Measurements from ENCODE around the gene INAFM2. TPM values are rescaled to one million over a fixed set of nuclear protein-coding genes. Genes with fewer than 3 reads are reported as not detected.

The INAFM2 gene
- total and polyA plus RNA-seq, 9 of the 15 experiments (the other 6 are each of a cell fraction or from before 2014, with no cell fraction given) = 11.8 to 43.1 (median 27.2) TPM

- TF ChIP-seq CREBBP (IDR thresholded peaks at IDR 0.05; ENCODE audit: low read depth, low read length) (no peak), ELF1 (tag; IDR thresholded peaks at IDR 0.05) (no peak), NCOA4 (IDR thresholded peaks at IDR 0.05; ENCODE audit: partially characterized antibody) (no peak), ZC3H8 (IDR thresholded peaks at IDR 0.05) (no peak), GTF2E2 (tag; IDR thresholded peaks at IDR 0.05) (no peak), TRIM25 (IDR thresholded peaks at IDR 0.05; ENCODE audit: borderline replicate concordance) (no peak), ID3 (CRISPR knock-in tag; IDR thresholded peaks at IDR 0.05) (no peak), ID3 (tag; IDR thresholded peaks at IDR 0.05) (0 out of 2 replicates have a peak, but pooled peaks have one; percentile 19), ZFPM2 (CRISPR knock-in tag; IDR thresholded peaks at IDR 0.05) (no peak), CCAR2 (IDR thresholded peaks at IDR 0.05; ENCODE audit: low read depth, low read length) (no peak), ZBTB8A (IDR thresholded peaks at IDR 0.05; ENCODE audit: partially characterized antibody) (no peak), ZNF766 (CRISPR knock-in tag; conservative IDR thresholded peaks at IDR 0.05) (0 out of 2 replicates have a peak, but pooled peaks have one; percentile 48), ZNF12 (CRISPR knock-in tag; IDR thresholded peaks at IDR 0.05) (no peak), GATAD2B (IDR thresholded peaks at IDR 0.05; ENCODE audit: borderline replicate concordance) (0 out of 2 replicates have a peak, but pooled peaks have one; percentile 7), GATAD2A (IDR thresholded peaks at IDR 0.05) (no peak), NBN (IDR thresholded peaks at IDR 0.05; ENCODE audit: low read depth) (no peak), SRSF9 (IDR thresholded peaks at IDR 0.05; ENCODE audit: borderline replicate concordance, low read depth, low read length) (no peak), ZBED1 (IDR thresholded peaks at IDR 0.05) (no peak)
Measured at GRCh38 chr15:40323953-40324937, 753 bp downstream of the INAFM2 start (continued).

Measured in K562 (cell line).